Aorta (tissue), 5 donors: ENCODE results near the gene EP400. TPM values are rescaled to one million over a fixed set of nuclear protein-coding genes. Genes with fewer than 3 reads are reported as not detected.

Experiments
- ATAC-seq: fragments of 200-7000 bp; cut with Tn5 transposase; one replicate; pipeline ENCODE4 v1.9.1; 2022; ENCODE audit warnings: moderate library complexity; ENCODE audit not compliant: low FRiP score
- DNase-seq, 2 donors: peaks; one replicate each; pipeline ENCODE4 v3.0.0-alpha.2; 2020
- H3K27ac ChIP-seq, 2 donors: one replicate each; pipeline ENCODE4 v1.5.1; 2013; ENCODE audit warnings: low read length in 2 of 2, mild to moderate bottlenecking in 2 of 2, moderate library complexity in 2 of 2, control low read depth in 1 of 2, inconsistent platforms in 1 of 2, low read depth in 1 of 2
- H3K27me3 ChIP-seq, 2 donors: one replicate each; pipeline ENCODE4 v1.6.1; 2013; ENCODE audit warnings: control low read depth in 1 of 2, low read length in 1 of 2, mild to moderate bottlenecking in 1 of 2, moderate library complexity in 1 of 2; ENCODE audit not compliant: insufficient read depth in 2 of 2, control insufficient read depth in 1 of 2
- H3K36me3 ChIP-seq, 2 donors: one replicate each; pipeline ENCODE4 v1.6.1; 2013; ENCODE audit warnings: control low read depth in 1 of 2, low read length in 1 of 2, mild to moderate bottlenecking in 1 of 2; ENCODE audit not compliant: insufficient read depth in 2 of 2, control insufficient read depth in 1 of 2
- H3K4me1 ChIP-seq, 2 donors: one replicate each; pipeline ENCODE4 v1.6.1; 2013; ENCODE audit warnings: low read length in 2 of 2, control low read depth in 1 of 2, mild to moderate bottlenecking in 1 of 2, moderate library complexity in 1 of 2; ENCODE audit not compliant: insufficient read depth in 2 of 2, control insufficient read depth in 1 of 2
- H3K4me3 ChIP-seq, 2 donors: one replicate each; pipeline ENCODE4 v1.5.1; 2013; ENCODE audit warnings: low read length in 2 of 2, control low read depth in 1 of 2, mild to moderate bottlenecking in 1 of 2
- H3K9me3 ChIP-seq: one replicate; pipeline ENCODE4 v1.6.1; 2013; ENCODE audit warnings: mild to moderate bottlenecking, low read length; ENCODE audit not compliant: control insufficient read depth
- WGBS, 2 donors: extraction: QIAGEN DNeasy Blood & Tissue Kit; methylation state at CpG; one replicate each; pipeline ENCODE4 v1.1.7; 2013; 5-methylcytosine and 5-hydroxymethylcytosine counted together
- intact Hi-C, 2 donors: fragments of 100-400 bp; cut with DNase I; formaldehyde crosslinking; loops; one replicate each; pipeline versions ENCODE4 v1.14.2 to v1.15.0; 2022
- polyA plus RNA-seq, 2 donors: library from polyadenylated mRNA; stranded (reverse); fragments of 200-250 nt; gene quantifications; one replicate each; pipeline ENCODE4 v1.2.3, GENCODE V29; 2013
- total RNA-seq, 2 donors: library from RNA; stranded (reverse); fragmentation: NEBNext Ultra II Directional; extraction: Animal tissue kit (Norgen Biotek cat#: 25700); gene quantifications; one replicate each; pipeline ENCODE4 v1.2.1, GENCODE V29; 2021
- donor health status: healthy with polysubstance abuse.
- donor health status: Bipolar disorder and iron deficiency.
- donor health status: DM: no; HTN: no; CAD: no.
- donor health status: DM: no; HTN: no; CAD: no.
- donor health status: DM: yes; HTN: yes; CAD: no.

Gene EP400
- total and polyA plus RNA-seq, 4 donors = 2.8 to 52.9 (median 28.1) TPM

- H3K36me3 ChIP-seq = peaks cover 3 to 11% of the 10 kb centered on the region in 2 donors
- no peak overlapping the region for H3K27ac ChIP-seq
- WGBS, 2 donors = 95 to 96% methylated on average over 5 of the region's 5 CpGs
- intact Hi-C loops = no loop called here
- H3K9me3 ChIP-seq = no peaks in the 10 kb centered on the region
- DNase-seq (no peak), ATAC-seq (no peak)
- no peaks in the 10 kb centered on the region for H3K4me1 ChIP-seq
- no peak overlapping the region for H3K4me3 ChIP-seq
- H3K27me3 ChIP-seq = no peaks in the 10 kb centered on the region
Measured at GRCh38 chr12:132068250-132068649, 118.5 kb downstream of the EP400 start.

GRCh38 chr12:132069336-132069985 lies 119.7 kb downstream of the EP400 start:
- Histone ChIP-seq H3K9me3 (no peaks in the 10 kb centered on the region), H3K36me3 (peaks cover 0 to 11% of the 10 kb centered on the region in 2 donors), H3K27me3 (no peaks in the 10 kb centered on the region), H3K4me1 (no peaks in the 10 kb centered on the region), H3K4me3 (no peak overlapping the region), H3K27ac (no peak overlapping the region)
- DNase-seq = no peak
- WGBS, 2 donors = 95 to 96% methylated on average over 26 of the region's 26 CpGs
- no peak for ATAC-seq
- intact Hi-C loops = no loop called here

DNA sequence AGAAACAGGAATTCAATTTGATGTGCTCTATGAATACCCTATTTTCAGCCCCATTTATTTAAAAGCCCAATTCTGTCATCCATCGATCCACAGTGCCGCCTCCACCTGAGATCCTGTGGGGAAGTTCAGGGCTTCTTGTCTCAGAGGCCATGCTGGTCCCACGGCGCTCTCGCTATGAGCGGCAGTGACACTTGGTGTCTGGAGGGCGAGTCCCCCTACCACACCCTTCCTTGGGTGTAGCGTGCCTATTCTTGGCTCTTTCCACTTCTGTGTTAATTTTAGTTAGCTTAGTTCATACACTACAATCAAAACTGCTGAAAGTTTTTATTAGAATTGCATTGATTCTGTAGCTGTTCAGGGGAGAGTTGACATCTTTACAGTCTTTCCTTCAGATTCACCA lies 120.6 kb downstream of the EP400 start:
- peaks cover 0 to 7% of the 10 kb centered on the region in 2 donors for H3K36me3 ChIP-seq
- no peak overlapping the region for H3K27ac ChIP-seq
- H3K4me3 ChIP-seq = no peak overlapping the region
- H3K9me3 ChIP-seq = no peaks in the 10 kb centered on the region
- DNase-seq = no peak
- no peaks in the 10 kb centered on the region for H3K27me3 ChIP-seq
- H3K4me1 ChIP-seq = no peaks in the 10 kb centered on the region
- 92% methylated on average over 8 of the region's 8 CpGs for WGBS, 2 donors
- no peak for ATAC-seq
- intact Hi-C loops = no loop called here

DNA sequence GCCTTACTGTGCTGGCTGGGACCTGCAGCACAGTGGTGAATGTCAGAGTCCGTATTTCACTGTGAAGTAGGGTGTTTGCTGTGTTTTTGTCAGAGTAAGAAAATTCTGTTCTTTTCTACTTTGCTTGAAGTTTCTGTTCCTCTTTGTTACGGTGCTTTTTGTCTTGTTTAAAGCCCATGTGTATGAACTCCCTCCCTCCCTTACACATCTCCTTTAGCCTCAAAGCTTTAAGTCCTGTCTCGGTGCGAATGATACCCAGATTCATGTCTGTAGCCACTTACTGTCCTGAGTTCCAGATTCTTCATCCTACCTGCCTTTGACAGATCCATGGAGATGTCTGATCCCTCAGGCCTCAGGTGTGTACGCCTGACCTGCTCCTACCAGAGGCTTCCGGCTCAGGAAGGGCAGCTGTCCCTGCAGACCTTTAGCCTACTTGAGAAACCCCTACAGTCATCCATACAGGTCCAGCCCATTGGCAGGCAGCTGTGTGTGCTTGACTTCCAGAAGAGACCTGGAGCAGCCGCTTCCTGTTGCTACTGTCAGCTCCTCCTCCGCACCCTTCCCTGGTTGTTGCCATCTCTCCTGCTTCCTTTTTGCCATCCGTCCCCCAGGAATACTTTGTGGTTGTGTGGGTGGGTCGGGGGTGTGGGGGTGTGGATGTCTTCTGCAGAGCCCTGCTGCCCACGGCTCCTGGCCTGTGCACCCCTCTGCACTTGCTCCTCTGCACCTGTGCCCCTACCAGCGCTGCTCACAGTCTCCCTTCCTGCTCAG lies 121.5 kb downstream of the EP400 start:
- DNase-seq (no peak), ATAC-seq (no peak)
- Histone ChIP-seq H3K9me3 (no peaks in the 10 kb centered on the region), H3K27me3 (no peaks in the 10 kb centered on the region), H3K4me1 (no peaks in the 10 kb centered on the region), H3K27ac (no peak overlapping the region), H3K36me3 (peaks cover 0 to 7% of the 10 kb centered on the region in 2 donors), H3K4me3 (no peak overlapping the region)
- intact Hi-C loops = no loop called here
- 88 to 90% methylated on average over 12 of the region's 12 CpGs for WGBS, 2 donors

- Histone ChIP-seq H3K27ac (no peak overlapping the region), H3K27me3 (no peaks in the 10 kb centered on the region), H3K4me3 (no peak overlapping the region), H3K4me1 (no peaks in the 10 kb centered on the region), H3K9me3 (no peaks in the 10 kb centered on the region), H3K36me3 (peaks cover 0 to 9% of the 10 kb centered on the region in 2 donors)
- intact Hi-C loops = no loop called here
- WGBS, 2 donors = 90 to 93% methylated on average over 14 of the region's 14 CpGs
- no peak for DNase-seq
- ATAC-seq = no peak
Measured at GRCh38 chr12:132071830-132072384, 122.2 kb downstream of the EP400 start.

GRCh38 chr12:132074216-132074615 lies 124.5 kb downstream of the EP400 start:
- 89 to 90% methylated on average over 14 of the region's 14 CpGs for WGBS, 2 donors
- DNase-seq = no peak
- Histone ChIP-seq H3K36me3 (peaks cover 0 to 9% of the 10 kb centered on the region in 2 donors), H3K9me3 (no peaks in the 10 kb centered on the region), H3K4me1 (no peaks in the 10 kb centered on the region), H3K4me3 (no peak overlapping the region), H3K27ac (no peak overlapping the region), H3K27me3 (no peaks in the 10 kb centered on the region)
- ATAC-seq = no peak
- intact Hi-C loops = no loop called here

GRCh38 chr12:132075026-132075713 lies 125.4 kb downstream of the EP400 start:
- DNase-seq = no peak
- H3K27me3 ChIP-seq = no peaks in the 10 kb centered on the region
- H3K9me3 ChIP-seq = no peaks in the 10 kb centered on the region
- 88 to 90% methylated on average over 15 of the region's 15 CpGs for WGBS, 2 donors
- no peak overlapping the region for H3K27ac ChIP-seq
- H3K4me1 ChIP-seq = no peaks in the 10 kb centered on the region
- ATAC-seq = no peak
- no peak overlapping the region for H3K4me3 ChIP-seq
- H3K36me3 ChIP-seq = peaks cover 0 to 9% of the 10 kb centered on the region in 2 donors
- intact Hi-C loops = no loop called here

DNA sequence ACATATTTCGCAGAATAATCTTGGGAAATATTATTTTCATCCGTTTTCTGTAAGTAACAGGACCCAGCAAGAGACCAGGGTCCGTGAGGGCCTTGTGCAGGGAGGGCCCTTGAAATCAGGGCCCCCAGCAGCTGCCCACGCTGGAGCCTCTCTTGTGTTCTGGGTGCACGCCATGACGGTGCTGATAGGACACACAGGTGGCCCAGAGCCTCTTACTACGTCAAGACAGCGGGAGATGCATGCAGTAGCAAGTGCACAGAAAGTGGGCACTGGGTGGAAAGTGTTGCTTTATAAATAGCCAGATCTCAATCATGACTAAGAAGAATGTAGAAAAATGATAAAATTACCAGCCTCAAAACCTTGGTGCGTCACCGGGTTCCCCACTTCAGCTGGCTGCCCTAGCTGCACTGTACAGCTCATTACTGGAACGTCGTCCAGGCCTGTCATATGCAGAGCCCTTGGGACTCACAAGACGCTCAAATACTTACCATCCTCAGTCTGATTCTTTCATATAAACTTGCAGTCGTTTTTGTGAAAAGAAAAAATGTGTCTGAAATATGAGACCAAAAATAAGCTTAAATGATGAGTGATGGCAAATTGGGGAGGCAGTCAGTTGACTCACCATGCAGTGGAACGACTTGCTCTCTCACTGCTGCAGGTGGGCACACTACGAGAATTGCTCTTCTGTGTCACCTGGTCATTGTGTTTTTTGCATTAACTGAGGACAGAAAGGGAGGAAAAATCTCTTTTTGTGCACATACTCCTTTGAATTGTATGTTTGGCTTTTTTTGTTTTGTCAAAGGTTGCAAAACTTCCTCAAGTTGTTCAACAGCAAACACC lies 126.2 kb downstream of the EP400 start:
- ATAC-seq = no peak
- no peaks in the 10 kb centered on the region for H3K4me1 ChIP-seq
- peaks cover 0 to 9% of the 10 kb centered on the region in 2 donors for H3K36me3 ChIP-seq
- H3K27ac ChIP-seq = no peak overlapping the region
- no peaks in the 10 kb centered on the region for H3K9me3 ChIP-seq
- DNase-seq = no peak
- intact Hi-C loops = no loop called here
- H3K27me3 ChIP-seq = no peaks in the 10 kb centered on the region
- WGBS, 2 donors = 86% methylated on average over 16 of the region's 16 CpGs
- no peak overlapping the region for H3K4me3 ChIP-seq
